GM21786 (cell line): ENCODE measurements around the gene PIBF1.

ENCODE experiments used
- ATAC-seq: cut with Tn5 transposase; IDR thresholded peaks from one replicate; pipeline ENCODE4 v1.9.1; 2021; ENCODE audit not compliant: unreplicated experiment

PIBF1 gene

GRCh38 chr13:73058736-73059459 lies 277.0 kb downstream of the PIBF1 start, which contains the start of gene KLF5:
KLF5 (plus strand) TSS chr13:73059005; CDS start chr13:73059328, 323 bp downstream.
- peak; percentile 97 for ATAC-seq

- peak; percentile 32 for ATAC-seq
These were observed 277.7 kb downstream of the PIBF1 start for GRCh38 chr13:73059460-73060250.

DNA sequence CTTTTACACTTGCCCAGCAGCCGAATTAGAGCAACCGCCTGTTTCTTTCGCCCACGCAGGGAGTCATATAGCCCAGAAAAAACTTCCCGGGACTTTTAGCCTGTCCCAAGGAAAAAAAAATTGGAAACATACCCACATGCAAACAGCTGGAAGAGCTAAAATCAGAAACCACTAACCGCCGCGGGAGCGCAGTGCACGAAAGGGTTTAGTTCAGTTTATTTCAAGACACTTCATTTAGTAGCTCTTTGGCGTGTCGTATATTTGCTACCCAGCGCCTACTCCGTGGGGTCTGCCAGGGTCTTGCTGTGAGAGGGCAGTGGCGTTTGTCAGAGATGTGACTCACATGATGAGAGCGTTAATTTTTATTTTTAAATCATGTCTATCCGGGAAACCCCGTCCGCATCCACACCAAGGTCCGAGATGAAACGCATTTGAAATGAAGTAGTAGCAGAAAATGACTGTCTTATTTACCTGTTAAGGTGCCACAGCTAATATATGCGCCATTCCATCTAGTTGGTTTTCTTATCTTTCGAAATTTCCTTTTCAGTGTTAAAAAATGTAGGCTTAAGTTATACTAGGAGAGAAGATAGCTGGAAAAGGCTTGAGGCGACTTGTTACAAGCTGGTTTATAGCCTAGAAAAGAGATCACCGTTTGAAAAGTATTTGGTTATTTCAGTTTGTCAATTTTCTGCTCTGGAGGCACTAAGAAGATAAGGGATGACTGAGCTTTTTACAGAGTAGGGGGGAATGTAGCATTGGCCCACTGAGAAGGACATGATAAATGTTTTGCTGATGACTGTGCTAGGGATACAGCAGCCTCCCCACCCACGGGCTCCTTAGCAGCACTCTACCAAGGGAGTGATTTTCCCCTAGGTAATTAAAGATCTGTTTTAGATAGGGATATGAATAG lies 278.6 kb downstream of the PIBF1 start:
- ATAC-seq = no peak

GRCh38 chr13:73061473-73061872 lies 279.5 kb downstream of the PIBF1 start:
- no peak for ATAC-seq

- ATAC-seq = no peak
These were observed 279.9 kb downstream of the PIBF1 start for GRCh38 chr13:73061876-73062275.

DNA sequence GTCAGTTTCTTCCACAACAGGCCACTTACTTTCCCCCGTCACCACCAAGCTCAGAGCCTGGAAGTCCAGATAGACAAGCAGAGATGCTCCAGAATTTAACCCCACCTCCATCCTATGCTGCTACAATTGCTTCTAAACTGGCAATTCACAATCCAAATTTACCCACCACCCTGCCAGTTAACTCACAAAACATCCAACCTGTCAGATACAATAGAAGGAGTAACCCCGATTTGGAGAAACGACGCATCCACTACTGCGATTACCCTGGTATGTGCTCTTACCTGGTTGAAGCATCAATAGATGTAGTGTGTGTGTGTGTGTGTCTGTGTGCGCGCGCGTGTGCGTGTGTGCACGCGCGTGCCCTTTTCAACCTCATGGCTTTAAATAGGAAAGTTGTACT lies 280.5 kb downstream of the PIBF1 start:
- no peak for ATAC-seq

GRCh38 chr13:73063166-73063565 lies 281.2 kb downstream of the PIBF1 start:
- ATAC-seq = no peak

DNA sequence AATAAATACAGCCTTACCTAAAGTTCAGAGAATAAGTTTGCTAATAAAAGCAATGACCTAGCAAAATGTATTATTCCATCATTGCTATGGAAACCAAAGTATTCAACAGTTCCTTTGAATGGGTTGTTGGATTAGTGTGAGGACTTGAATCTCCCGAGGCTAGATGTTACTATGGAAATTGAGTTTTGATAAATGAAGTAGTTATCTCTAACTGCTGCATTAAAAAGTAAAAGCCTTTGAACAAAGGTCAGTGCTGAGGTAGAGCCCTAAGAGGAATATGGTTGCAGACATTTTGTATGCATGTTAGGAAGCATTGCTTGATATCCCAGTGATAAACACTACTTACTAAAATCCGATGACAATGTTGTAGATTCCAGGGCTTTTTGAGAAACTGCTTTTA lies 283.1 kb downstream of the PIBF1 start:
- no peak for ATAC-seq

DNA sequence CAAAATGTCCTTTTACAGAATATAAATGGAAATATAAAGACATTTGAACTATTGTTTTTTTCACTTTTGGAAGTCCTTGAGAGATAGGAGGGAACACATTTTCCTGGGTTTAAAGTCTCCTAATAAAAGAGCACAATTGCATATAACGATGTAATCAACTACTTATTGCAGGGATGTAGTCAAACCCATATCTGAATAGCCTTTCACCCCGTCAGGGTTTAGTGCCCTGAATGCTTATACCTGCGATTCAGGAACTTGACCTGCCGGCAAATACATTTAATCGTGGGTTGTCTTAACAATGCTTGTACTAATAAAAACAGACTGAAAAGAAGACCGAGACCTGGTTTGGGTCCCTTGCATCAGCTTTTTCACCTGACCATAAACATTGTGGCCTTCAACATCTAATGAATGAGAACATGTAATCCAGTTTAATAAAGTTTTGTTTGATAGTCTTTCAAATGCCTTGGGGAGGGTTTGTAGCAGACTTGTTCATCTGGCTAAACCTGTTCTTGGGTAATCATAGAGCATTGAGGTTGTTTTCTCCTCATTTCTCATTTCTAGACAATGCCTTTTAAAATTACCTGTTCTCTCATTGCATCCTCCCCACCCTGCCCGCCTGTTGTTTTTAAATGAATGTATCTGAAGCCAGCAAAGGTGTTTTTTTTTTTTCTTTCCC lies 283.9 kb downstream of the PIBF1 start:
- no peak for ATAC-seq
